ENCODE results near the gene ICAM3.
A peak's percentile ranks its signal among the peaks of the same experiment; 100 is the strongest.

Gene ICAM3

GRCh38 chr19:10290357-10290875 is 49.0 kb downstream of the ICAM3 start:
- DNase-seq: no peak

- no peak for DNase-seq
Measured at GRCh38 chr19:10289836-10290356, 49.5 kb downstream of the ICAM3 start, which contains the start of gene ICAM5. ICAM5 (plus strand) TSS chr19:10289952; CDS start chr19:10290044, 92 bp downstream.

- DNase-seq: peak; percentile 66
Measured at GRCh38 chr19:10289167-10289835, 50.1 kb downstream of the ICAM3 start.

- peak; percentile 46 for DNase-seq
Measured at GRCh38 chr19:10288662-10289166, 50.7 kb downstream of the ICAM3 start.

- no peak for DNase-seq
Measured at GRCh38 chr19:10286803-10287737, 52.4 kb downstream of the ICAM3 start, which contains the start of gene ICAM4. ICAM4 (plus strand) TSS chr19:10286955; CDS start chr19:10287013, 58 bp downstream.

GRCh38 chr19:10285393-10285792 is 54.0 kb downstream of the ICAM3 start:
- DNase-seq: no peak

- DNase-seq: no peak
Measured at GRCh38 chr19:10284960-10285278, 54.5 kb downstream of the ICAM3 start.

- DNase-seq: no peak
Measured at GRCh38 chr19:10284065-10284959, 55.1 kb downstream of the ICAM3 start.

Data from SHP77 treated with DMSO at 0.1 percent for 48 hours (cell line).